HG02852 (cell line): ENCODE measurements around the gene SLC44A1.
A peak's percentile ranks its signal among the peaks of the same experiment; 100 is the strongest.

ENCODE experiments used
- ATAC-seq: cut with Tn5 transposase; IDR thresholded peaks from one replicate; pipeline ENCODE4 v1.9.1; 2021; ENCODE audit warnings: mild to moderate bottlenecking, moderate library complexity; ENCODE audit not compliant: unreplicated experiment

SLC44A1 gene

GRCh38 chr9:105244003-105244733 lies at the start of gene SLC44A1:
Gene SLC44A1 (plus strand): TSS chr9:105244651. CDS start chr9:105244869, 218 bp downstream.
- ATAC-seq: peak; percentile 85

DNA sequence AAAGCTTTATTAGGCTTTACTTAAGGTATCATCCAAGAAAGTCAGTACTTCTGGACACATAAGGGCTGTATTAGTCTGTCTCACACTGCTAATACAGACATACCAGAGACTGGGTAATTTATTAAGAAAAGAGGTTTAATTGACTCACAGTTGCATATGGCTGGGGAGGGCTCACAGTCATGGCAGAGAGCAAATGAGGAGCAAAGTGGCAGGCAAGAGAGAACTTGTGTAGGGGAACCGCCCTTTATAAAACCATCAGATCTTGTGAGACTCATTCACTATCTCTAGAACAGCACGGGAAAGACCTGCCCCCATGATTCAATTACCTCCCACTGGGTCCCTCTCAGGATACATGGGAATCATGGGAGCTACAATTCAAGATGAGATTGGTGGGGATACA lies 49.2 kb upstream of the SLC44A1 start:
- no peak for ATAC-seq

DNA sequence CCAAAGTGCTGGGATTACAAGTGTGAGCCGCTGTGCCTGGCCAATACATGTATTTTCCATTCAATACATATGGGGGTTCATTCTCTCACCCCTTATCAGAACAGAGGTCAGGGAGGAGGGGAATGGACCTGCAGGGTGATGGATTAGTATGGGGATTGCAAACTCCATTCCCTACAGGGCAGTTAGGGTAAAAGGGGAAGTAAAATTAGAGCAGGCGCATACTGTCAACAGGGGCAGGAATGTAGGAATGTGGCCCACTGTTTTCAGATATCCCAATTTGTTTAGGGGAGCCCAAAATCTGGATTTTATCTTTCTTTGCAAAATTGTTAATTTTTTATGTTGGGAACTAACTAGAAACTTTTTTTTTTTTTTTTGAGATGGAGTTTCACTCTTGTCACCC lies 46.4 kb upstream of the SLC44A1 start:
- no peak for ATAC-seq

DNA sequence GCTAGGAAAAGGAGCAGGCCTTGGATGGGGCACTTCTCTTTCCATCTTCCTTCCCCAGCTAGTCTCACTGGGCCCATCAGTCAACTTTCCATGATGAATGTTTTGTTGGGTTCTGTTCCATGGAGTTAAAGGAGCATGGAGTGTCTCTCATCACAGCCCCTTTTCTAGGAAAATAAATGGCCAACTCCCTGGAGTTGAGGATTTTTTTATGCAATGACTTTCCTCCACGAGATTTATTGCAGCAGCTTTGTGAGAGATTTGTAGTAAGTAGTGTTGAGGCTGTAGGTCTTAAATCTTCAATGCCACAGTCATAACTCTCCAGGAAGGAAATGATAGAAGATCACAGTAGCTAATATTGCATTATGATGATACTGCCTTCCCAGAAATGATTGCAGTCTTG lies 45.6 kb upstream of the SLC44A1 start:
- ATAC-seq: no peak

DNA sequence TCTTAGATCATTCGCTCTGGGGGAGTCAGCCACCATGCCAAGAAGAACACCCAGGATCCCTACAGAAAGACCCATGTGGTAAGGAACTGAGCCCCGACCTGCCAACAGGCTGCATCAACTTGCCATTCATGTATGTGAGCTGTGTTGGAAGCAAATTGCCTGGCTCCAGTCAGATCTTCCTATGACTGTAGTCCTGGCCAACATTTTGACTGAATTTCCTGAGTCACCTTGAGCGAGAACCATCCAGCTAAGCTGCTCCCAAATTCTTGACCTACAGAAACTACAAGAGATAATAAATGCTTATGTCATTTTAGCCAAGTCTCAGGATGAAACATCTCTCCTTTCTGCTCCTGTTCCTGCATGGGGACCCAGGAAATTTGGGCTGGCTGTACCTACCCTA lies 40.0 kb upstream of the SLC44A1 start:
- no peak for ATAC-seq

- ATAC-seq: no peak
Observed at GRCh38 chr9:105205787-105206495, 38.5 kb upstream of the SLC44A1 start.

- no peak for ATAC-seq
Observed at GRCh38 chr9:105206496-105206820, 38.0 kb upstream of the SLC44A1 start.

GRCh38 chr9:105206821-105207699 lies 37.4 kb upstream of the SLC44A1 start:
- ATAC-seq: no peak

- no peak for ATAC-seq
Observed at GRCh38 chr9:105216440-105217178, 27.8 kb upstream of the SLC44A1 start.

DNA sequence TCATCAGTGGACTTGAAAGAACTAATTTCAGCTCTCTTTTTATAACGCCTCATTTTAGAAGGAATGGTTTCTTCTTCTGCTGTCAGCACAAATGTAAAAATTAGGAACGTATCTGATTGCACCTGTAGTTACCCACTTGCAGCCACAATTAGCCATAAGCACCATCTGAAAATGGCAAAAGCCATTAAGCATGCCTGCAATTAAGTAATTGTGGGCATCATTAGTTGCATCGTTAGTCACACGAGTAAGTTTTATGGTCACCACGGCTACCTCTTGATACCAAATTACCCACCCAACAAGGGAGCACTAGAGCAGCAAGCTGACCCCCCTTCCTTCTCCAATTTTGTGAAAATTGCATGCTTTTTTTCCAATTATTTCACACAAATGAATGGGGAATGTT lies 25.8 kb upstream of the SLC44A1 start:
- no peak for ATAC-seq

GRCh38 chr9:105219291-105219805 lies 25.1 kb upstream of the SLC44A1 start:
- no peak for ATAC-seq

DNA sequence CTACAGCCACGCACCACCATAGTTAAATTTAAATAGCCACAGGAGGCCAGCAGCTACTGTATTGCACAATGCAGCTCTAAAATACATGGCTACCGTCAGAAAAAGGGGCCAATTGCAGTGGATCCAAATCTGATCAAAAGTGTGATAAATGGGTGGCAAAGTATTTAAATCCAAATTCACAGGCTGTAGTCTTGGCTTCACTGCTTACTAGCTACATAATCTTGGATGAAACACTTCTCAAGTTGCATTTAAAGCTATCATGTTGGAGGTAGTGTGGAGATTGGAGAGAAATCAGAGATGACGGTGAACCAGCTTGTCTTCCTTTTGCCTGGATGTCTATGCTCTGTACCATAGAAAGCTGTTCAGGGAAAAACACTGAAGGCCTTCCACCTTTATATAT lies 24.0 kb upstream of the SLC44A1 start:
- ATAC-seq: no peak

DNA sequence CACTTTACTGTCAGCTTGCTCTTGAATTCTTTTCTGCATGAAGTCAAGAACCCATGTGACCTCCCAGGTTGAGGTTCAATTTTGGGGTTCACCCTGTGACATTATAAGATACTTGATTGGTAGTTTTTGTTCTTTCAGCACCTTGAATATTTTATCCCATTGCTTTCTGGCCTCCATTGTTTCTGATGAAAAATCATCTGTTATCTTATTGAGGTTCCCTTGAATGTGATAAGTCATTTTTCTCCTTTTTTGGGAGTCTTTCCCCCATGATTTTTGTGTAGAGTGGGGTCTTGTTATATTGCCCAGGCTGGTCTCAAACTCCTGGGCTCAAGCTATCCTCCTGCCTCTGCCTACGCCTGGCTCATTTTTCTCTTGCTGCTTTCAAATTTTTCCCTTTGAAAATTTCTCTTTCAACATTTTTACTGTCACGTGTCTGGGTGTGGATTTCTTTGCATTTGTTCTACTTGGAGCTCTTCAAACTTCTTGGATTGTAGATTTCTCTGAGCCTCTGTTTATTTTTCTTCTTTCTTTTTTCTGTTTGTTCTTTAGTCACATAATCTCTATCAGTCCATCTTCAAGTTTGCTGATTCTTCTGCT lies 20.8 kb upstream of the SLC44A1 start:
- no peak for ATAC-seq

GRCh38 chr9:105226055-105226454 lies 18.4 kb upstream of the SLC44A1 start:
- ATAC-seq: no peak

DNA sequence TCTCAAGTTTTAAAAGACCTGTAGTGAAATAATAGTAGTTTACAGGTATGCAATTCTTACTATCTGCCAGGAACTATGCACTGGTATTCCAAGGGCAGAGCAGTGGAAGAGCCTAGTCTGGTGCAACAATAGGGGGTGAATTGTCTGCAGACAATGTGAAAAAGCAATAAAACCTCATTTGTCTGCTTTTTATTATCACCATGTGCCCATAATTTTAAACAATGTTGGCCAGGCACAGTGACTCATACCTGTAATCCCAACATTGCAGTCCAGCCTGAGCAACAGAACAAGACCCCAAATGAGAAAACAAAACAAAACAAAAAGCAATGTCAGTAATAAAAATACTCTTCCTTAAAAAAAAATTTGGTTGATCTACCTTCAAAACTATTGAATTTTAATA lies 12.2 kb upstream of the SLC44A1 start:
- no peak for ATAC-seq

DNA sequence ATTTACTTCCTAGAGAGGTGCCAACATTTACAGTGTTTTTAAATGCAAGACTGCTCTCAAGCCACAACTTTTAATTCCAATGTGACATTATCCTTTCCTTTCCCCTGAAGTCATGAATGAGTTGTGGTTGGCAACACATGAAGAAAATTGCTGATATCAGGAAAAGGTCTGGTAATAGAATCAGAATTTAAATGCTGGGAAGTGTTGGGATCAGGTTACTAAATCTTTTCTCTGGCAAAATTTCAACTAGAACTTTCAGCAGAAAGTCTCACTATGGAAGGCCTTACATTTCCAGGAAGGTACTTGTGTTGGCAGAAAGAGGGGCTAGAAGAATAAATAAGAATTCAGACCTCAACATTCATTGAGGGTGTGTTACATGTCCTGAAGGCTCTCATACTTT lies 10.6 kb upstream of the SLC44A1 start:
- ATAC-seq: no peak

- no peak for ATAC-seq
Observed at GRCh38 chr9:105236261-105236660, 8.2 kb upstream of the SLC44A1 start.

DNA sequence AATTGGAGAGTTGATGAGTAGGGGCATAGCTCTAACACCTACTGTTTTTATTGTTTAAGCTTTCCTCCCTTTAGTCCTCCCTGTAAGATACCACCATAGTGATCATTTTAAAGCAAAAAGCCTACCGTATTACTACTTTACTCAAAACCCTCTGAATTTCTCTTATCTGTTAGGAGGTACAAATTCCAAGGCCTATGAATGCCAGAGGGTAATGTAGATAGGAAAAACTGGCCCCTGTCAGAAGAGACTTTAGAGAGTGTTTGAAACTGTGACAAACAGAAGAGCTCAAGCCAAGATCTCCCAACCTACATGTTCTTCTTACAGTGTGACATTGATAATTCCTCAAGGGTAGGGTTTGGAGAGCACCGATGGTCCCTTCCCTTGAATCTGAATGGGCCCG lies 7.2 kb upstream of the SLC44A1 start:
- ATAC-seq: no peak

DNA sequence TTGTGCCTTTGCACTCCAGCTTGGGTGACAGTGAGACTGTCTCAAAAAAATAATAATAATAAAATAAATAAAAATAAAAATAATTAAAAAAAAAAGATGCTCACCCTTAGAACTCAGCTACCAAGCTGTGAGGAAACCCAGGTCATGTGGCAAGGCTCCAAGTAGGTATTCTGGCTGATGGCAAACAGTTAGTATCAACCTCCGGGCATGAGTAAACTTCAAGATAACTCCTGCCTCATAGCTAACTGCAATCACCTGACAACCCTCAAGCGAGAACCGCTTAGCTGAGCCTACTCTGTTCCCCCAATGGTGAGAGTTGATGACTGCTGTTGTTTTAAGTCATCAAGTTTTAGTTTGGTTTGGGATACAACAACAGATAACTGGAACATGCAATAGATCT lies 6.1 kb upstream of the SLC44A1 start:
- ATAC-seq: no peak

DNA sequence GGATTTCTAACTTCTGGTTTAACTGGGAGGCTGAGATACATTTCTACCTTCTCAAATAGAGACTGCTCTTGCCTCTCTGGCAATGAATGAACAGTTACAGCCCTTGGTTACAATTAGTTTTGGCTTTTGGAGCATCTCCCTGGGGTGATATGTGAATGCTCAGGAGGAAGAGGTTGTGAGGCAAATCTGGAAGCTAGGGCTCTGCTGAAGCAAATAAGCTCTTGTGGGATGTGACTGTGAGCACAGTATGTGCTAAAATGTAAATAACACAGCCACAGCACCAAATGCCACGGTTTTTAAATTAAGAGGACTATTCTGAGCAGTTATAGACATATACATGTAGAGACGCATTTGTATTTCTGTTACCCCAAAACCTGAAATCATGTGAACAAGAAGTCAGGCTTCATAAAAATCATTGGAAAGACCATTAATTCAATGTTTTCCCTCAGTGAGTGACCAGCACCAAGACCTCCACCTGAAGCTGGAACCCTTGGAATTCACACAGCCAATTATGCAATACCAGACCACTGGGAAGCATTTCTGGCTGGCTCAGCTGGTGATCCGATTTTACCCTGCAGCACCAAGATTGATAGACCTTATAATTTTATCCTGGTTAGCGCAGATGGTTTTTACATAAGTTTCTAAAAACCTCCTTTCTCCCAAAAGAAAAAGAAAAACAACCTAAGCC lies 3.0 kb upstream of the SLC44A1 start:
- ATAC-seq: no peak
